Stimulated activated CD4-positive, alpha-beta T cell treated with anti-CD3 and anti-CD28 coated beads, Interleukin-1b, Interleukin-23, amount 100 ng/mL, for 48 hours (primary cell): ENCODE measurements around the gene STXBP4.

Experiments
- DNase-seq: peaks from one replicate; pipeline ENCODE4 v3.0.0-alpha.2; 2020

STXBP4 gene

DNA sequence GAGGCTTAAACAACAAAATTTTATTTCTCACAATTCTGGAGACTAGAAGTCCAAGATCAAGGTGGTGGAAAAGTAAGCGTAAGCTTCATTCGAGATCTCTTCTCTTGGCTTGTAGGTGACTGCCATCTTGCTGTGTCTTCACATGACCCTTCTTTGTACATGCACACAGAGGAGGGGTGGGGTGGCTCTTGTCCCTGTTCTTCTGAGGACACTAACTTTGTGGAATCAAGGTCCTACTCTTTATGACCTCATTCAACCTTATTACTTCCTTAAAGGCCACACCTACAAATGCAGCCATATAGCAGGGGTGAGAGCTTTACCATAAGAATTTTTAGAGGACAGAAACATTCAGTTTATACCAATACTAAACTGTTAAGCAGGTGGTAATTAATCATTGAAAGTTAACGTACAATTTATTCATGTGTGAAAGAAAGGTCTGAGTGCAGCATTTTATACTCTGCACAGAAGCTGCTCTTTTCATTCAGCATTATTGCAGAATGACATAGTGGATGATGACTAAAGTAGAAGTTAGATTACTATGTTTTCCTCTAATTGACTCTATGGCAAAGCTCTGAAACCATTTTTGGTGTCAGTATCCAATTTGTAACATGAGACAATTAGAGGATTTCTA is 156.3 kb downstream of the STXBP4 start:
- no peak for DNase-seq

DNA sequence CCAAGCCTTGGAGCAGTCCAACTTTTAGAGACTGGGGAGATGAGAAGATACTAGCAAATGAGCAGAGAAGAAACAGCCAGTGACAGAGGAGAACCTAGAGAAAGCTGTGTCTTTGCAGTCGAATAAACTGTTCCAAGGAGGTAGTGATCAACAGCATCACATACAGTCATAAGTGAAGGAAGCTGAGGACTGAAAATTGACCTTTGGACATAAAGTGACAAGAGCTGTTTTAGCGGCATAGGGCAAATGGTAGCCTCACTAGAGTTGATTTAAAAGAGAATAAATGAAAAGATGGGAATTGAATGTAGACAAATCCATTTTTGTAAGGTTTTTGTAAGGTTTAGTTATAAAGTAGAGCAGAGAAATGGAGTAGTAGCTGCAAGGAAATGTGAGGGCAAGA is 165.0 kb downstream of the STXBP4 start:
- DNase-seq = no peak

DNA sequence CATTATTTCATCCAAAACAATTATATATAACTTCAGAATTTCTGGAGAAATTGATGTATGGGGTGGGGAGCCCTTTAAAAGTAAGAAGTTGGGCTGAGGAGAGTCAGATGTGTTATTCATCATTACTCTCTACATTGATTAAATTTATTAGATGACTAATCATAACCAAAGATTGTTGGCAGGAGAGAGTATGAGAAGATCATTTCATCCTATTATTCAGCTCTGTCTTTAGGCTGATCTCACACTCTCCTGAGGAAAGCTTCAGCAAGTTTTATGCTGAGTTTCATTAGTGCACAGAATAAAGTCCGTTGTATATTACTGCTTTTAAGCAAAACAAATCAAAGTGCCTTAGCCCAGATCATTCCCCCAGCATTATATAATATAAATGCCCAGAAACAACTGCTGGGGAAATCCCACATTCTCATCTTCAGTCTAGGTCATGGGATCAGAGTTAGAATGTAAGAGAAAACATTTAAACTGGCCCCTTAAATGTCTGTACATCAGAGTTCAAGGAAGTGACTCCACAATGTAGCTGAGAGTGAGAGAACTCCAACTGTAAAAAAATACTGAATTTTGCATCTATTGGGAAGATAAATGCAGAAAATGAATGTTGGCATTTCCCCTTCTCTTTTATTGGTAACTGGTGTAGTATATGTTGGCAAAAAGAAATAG is 166.1 kb downstream of the STXBP4 start:
- no peak for DNase-seq

DNA sequence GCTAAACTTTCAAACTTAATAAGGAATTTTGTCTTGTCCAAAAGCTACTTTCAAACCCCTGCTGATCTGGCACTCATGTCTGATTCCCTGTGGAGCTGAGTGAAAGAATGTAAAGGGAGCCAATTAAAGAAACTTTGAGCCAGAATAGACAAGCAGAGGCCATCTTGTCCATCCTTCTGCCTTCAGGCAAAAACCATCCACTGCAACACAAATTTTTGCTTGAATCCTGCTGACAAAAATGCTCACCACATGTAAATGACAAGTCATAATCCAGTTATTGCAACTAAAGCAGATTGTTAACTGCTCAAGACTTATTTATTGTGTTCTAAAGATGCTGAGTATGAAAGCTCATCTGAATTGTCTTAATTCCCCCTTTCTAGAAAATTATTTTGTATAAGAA is 172.2 kb downstream of the STXBP4 start:
- no peak for DNase-seq

GRCh38 chr17:55144518-55144917 is 176.0 kb downstream of the STXBP4 start:
- no peak for DNase-seq

DNA sequence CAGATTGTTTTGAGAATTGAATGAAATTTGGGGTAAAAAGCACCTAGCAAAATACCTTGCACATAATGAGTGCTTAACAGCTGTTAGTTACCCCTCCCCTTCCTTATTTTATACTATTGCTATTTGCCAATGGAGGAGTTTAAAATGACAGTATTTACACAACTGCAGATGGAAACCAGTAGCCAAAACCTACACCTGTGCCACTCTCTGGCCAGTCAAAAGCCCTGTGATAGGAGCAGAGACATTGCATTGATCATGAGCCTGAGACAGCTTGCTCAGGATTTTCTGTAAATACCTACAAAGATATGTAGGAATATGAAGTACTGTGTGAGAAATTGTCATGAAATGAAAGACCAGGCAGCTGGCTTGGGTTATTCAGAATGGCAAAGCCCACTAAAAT is 180.9 kb downstream of the STXBP4 start:
- DNase-seq = no peak

DNA sequence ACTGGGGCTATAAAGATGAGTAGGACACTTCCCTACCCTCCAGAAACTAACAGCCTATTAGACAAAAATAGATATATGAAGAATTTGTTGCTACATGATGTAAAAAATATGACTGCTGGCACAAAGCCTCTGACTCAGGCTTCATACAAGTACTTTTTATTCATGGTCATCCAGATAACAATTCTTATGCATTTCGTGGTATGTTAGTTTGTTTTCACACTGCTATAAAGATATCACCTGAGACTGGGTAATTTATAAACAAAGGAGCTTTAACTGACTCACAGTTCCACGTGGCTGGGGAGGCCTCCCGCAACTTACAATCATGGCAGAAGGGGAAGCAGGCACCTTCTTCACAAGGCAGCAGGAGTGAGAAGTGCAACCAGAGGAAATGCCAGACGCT is 183.7 kb downstream of the STXBP4 start:
- DNase-seq = no peak

DNA sequence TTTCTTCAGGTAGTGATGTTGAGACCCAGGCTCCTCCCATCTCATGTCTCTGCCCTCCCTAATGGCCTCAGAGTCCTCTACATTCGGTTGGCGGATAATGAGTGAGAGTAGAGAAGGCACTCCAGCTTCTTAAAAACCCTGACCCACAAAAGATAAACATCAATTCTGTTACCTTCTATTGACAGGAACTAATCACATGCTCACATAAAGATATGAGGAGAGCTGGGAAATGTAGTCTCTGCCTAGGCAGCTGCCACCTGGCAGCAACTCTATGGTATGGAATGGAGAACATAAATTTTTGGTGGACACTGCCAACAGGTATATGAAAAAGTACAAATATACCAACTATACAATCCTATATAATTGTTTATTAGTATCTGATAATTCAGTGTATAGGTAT is 185.5 kb downstream of the STXBP4 start:
- no peak for DNase-seq

DNA sequence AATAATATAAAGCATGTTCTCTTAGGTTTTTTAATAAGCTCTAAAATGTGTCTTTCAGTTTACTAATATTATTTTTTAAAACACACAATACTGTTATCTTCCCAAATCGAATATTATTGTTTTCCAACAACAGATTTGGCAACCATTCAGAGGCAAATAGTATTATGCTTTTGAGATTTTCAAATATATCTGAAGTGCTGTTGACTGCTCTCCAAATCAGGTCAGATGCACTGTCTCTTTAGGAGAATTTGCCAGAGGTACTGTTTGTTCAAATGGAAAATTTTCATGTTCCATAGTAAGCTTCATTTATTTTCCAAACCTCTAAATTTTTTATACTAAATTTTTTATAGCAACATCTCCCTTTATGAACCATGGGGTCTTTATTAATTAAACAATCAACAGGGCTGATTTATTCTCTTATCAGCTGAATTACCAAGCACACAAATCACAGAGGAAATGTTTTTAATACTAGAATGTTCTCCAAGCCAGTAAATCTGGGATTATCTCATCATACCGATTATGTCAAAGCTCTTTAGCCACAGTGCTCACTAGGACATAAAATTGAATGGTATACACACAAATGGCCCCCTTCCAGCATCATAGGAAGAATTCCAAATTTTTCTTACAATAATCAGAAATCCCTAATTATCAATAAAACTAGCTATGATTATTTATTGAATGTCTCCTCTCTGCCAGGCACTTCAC is 187.4 kb downstream of the STXBP4 start:
- no peak for DNase-seq

DNA sequence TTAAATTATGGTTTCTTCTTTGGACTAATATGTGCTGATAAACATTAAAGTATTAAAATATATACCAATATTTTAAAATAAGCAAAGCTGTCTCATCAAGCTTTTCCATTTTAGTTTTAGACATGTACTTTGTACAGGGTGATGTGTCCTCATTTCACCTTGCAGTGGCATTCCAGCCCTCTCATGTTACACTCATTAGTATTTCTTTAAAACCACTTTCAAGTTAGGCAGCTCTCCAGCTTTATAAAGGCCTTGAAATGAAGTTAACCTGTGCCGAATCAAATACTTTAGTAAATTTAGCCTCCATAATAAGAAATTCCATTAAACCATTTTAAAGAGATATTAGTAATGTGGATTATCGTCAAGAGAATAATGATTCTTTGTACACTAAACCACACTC is 188.6 kb downstream of the STXBP4 start:
- no peak for DNase-seq

DNA sequence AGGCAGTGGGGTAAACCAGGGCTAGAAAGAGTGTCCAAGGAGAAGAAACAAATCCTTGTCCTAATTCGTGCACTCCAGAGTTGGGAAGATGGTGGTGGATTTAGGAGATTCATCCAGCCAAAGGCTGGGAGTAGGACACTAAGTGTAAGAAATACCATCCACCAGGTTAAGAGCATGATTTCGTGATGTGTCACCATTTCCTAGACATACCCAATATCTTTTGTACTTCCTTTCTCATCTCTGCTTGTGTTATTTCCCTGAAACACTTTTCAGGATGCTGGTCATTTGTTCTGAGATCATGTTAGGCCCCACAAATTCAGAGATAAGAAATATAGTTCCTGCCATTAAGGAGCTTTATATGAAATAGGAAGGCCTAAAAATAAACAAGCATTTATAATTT is 189.9 kb downstream of the STXBP4 start:
- DNase-seq = no peak

- DNase-seq = no peak
Observed at GRCh38 chr17:55159251-55159650, 190.7 kb downstream of the STXBP4 start.

DNA sequence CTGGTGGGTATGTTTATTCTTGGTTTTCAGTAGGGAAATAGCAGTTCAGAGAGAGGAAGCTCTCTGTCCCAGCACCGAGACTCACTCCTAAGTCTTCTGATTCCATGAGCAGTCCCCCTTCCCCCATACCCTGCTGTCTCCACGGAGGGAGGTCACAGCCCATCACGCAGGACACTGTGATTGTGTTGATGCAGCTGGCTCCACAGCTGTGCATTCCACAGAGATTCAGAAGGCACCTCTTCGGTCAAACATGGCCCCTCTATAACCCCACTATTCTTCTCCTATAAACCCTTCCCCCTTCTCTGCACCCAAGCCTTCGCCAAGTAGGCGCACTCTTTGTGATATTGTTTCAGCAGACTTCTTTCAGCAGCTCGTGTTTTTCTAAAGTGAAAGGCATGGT is 191.9 kb downstream of the STXBP4 start:
- DNase-seq = no peak

DNA sequence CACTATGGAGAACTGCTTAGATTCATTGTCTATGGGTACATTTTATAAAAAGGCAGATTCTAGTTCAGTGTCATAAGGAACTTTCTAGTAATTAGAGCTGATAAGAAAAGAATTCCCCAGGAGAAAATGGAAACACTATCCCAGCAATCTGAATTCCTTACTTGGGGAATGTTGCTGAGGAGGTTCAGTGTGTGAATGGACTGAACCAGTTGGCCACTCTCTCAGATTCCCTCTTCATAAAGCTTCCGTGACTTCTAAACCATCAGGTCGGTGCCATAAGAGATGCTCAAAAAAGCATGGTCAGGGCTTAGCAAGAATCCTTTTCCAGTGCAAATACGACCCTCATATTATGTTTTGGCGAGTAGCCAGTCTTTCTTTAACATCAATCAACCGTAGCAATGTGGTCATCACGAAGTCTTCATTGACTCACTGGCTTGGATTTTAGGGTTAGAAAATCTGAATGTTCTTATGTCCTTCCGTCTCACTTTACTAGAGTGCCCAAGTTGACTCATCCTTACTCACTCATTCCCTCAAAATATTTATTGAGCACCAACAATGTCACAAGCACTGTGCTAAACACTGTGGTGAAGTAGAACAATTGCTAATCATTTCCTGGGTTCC is 193.5 kb downstream of the STXBP4 start:
- DNase-seq = no peak

- no peak for DNase-seq
Observed at GRCh38 chr17:55162556-55162946, 194.0 kb downstream of the STXBP4 start.

- no peak for DNase-seq
Observed at GRCh38 chr17:55163408-55163807, 194.8 kb downstream of the STXBP4 start.

DNA sequence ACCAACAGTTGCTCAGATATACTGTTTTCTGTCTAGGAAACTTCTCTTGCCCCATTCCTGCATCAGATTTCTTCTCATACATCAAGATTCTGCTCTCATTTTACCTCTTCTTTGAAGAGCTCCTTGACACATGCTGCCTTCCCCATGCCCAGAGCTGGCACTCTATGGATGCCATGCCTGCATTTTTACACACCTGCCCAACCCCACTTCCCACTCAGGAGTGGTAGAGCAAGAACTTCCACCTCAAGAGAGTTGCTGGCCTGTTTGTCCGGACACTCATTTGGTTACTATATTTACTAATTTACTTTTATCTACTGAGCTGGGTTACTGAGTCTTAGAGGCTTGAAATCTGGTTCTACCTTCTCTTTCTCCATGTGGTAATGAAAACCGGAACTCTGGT is 197.9 kb downstream of the STXBP4 start:
- no peak for DNase-seq

- DNase-seq = no peak
Observed at GRCh38 chr17:55167024-55167725, 198.6 kb downstream of the STXBP4 start.

DNA sequence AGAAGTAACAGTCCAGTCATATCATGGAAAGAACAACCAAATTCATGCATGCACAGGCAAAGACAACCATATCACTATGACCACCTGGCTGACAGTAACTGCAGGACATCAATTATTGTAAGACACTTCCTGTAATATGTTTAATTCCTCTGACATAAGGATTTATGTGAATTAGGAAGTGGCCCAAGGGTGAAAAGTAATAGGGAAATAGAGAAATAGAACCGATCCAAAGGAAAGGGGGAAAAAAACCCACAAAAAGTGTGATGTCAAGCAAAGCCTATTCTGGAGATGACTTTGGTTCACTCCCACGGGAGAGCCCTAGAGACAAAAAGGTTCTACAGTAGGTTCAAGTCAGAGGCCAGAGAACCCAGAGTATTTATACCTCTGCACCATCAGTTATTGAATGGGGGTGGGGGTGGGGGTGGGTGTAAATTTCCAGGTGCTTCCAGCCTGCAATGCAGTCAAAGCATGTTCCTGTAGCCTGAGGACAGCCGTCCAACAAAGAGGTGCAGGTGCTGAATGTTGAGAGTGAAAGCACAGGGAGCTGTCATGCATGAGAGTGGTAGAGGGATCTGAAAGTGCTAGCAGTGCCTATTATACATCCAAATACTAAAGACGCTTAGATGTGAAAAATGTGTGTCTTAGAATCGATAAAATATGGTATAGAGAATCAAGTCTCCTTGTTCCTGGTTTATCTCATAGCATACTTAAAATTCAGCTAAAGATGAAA is 200.6 kb downstream of the STXBP4 start:
- no peak for DNase-seq

- DNase-seq = no peak
Observed at GRCh38 chr17:55171634-55172328, 203.2 kb downstream of the STXBP4 start.

DNA sequence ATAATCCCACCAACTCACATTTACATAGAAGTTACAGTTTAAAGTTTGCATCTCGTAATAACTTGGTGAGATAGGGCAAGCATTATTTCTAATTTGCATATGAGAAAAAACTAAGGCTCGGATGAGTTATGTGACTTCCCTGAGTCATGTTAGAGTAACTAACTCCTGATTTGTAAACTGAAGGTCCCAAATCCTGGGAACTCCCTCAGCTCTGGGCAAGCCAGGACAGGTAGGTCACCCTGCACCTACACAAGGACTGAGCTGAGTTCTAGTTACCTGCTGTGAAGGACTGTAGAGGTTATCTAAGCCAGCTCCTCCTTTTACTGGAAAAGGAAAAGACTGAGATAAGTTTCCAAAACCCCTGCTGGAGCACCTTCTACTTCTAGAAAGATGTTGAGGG is 204.0 kb downstream of the STXBP4 start:
- DNase-seq = no peak

- no peak for DNase-seq
Observed at GRCh38 chr17:55174133-55174532, 205.6 kb downstream of the STXBP4 start.
